SK-N-MC (cell line): ENCODE measurements around the gene CRABP2.

Experiments used
- DNase-seq: peaks from one replicate; pipeline ENCODE4 v3.0.0-alpha.2; 2011; ENCODE audit warnings: low read depth, low spot score
- H3K27ac ChIP-seq: fragments of 200-600 bp; sonication (generic); 2 replicates; pipeline ENCODE4 v1.5.1; 2016; ENCODE audit warnings: mixed run types
- H3K36me3 ChIP-seq: fragments of 200-600 bp; sonication (generic); 2 replicates; pipeline ENCODE4 v1.6.1; 2017; ENCODE audit warnings: antibody characterized with exemption, low read length, mixed read lengths; ENCODE audit not compliant: insufficient read depth
- H3K4me3 ChIP-seq: fragments of 200-600 bp; sonication (generic); 2 replicates; pipeline ENCODE4 v1.5.1; 2016
- H3K9ac ChIP-seq: fragments of 200-600 bp; sonication (generic); 2 replicates; pipeline ENCODE4 v1.8.0; 2017; ENCODE audit warnings: mixed run types, mixed read lengths; ENCODE audit not compliant: insufficient read length
- H3K9me3 ChIP-seq: fragments of 200-600 bp; sonication (generic); 2 replicates; pipeline ENCODE4 v1.6.1; 2017; ENCODE audit warnings: low read depth, mild to moderate bottlenecking, antibody characterized with exemption, low read length, moderate library complexity, mixed read lengths
- EZH2 ChIP-seq: fragments of 200-600 bp; sonication (generic); IDR thresholded peaks from one replicate; pipeline ENCODE4 v1.6.1; 2017; ENCODE audit warnings: antibody characterized with exemption
- FOXP2 ChIP-seq: optimal IDR thresholded peaks from 2 replicates; pipeline ENCODE3; 2011; ENCODE audit warnings: mild to moderate bottlenecking, moderate library complexity; ENCODE audit not compliant: insufficient read depth; ENCODE audit errors: extremely low read length, control extremely low read depth
- POLR2AphosphoS5 ChIP-seq: IDR thresholded peaks from 2 replicates; pipeline ENCODE4 v1.6.1; 2012; ENCODE audit warnings: mild to moderate bottlenecking, low read depth, low read length, borderline replicate concordance

Gene CRABP2

GRCh38 chr1:156664767-156665411 is 40.5 kb downstream of the CRABP2 start:
- H3K9ac ChIP-seq: no peak overlapping the region
- no peak overlapping the region for H3K4me3 ChIP-seq
- DNase-seq: no peak
- H3K36me3 ChIP-seq: no peaks in the 10 kb centered on the region
- no peaks in the 10 kb centered on the region for H3K9me3 ChIP-seq
- H3K27ac ChIP-seq: no peak overlapping the region
- TF ChIP-seq EZH2 (no peak), FOXP2 (no peak), POLR2AphosphoS5 (no peak)

- Histone ChIP-seq H3K4me3 (no peak overlapping the region), H3K36me3 (no peaks in the 10 kb centered on the region), H3K27ac (no peak overlapping the region), H3K9ac (no peak overlapping the region), H3K9me3 (no peaks in the 10 kb centered on the region)
- TF ChIP-seq FOXP2: no peak
- no peak for TF ChIP-seq EZH2
- TF ChIP-seq POLR2AphosphoS5: no peak
- no peak for DNase-seq
Observed at GRCh38 chr1:156664046-156664766, 41.2 kb downstream of the CRABP2 start.

GRCh38 chr1:156663178-156663577 is 42.2 kb downstream of the CRABP2 start:
- H3K9ac ChIP-seq: no peak overlapping the region
- H3K4me3 ChIP-seq: no peak overlapping the region
- no peaks in the 10 kb centered on the region for H3K9me3 ChIP-seq
- H3K27ac ChIP-seq: no peak overlapping the region
- H3K36me3 ChIP-seq: no peaks in the 10 kb centered on the region
- no peak for DNase-seq
- no peak for TF ChIP-seq EZH2
- TF ChIP-seq FOXP2: no peak
- TF ChIP-seq POLR2AphosphoS5: no peak

- no peak overlapping the region for H3K4me3 ChIP-seq
- H3K36me3 ChIP-seq: no peaks in the 10 kb centered on the region
- no peak overlapping the region for H3K27ac ChIP-seq
- H3K9me3 ChIP-seq: no peaks in the 10 kb centered on the region
- DNase-seq: no peak
- TF ChIP-seq POLR2AphosphoS5 (no peak), EZH2 (no peak), FOXP2 (no peak)
- H3K9ac ChIP-seq: no peak overlapping the region
Observed at GRCh38 chr1:156662800-156663055, 42.7 kb downstream of the CRABP2 start.

GRCh38 chr1:156662005-156662799 is 43.2 kb downstream of the CRABP2 start:
- no peaks in the 10 kb centered on the region for H3K36me3 ChIP-seq
- TF ChIP-seq EZH2 (no peak), FOXP2 (no peak), POLR2AphosphoS5 (no peak)
- H3K9ac ChIP-seq: no peak overlapping the region
- H3K4me3 ChIP-seq: no peak overlapping the region
- H3K9me3 ChIP-seq: no peaks in the 10 kb centered on the region
- no peak overlapping the region for H3K27ac ChIP-seq
- DNase-seq: no peak

GRCh38 chr1:156660752-156661112 is 44.7 kb downstream of the CRABP2 start:
- no peak overlapping the region for H3K27ac ChIP-seq
- no peak overlapping the region for H3K4me3 ChIP-seq
- no peak for TF ChIP-seq FOXP2
- no peak for TF ChIP-seq EZH2
- TF ChIP-seq POLR2AphosphoS5: no peak
- no peaks in the 10 kb centered on the region for H3K9me3 ChIP-seq
- no peak for DNase-seq
- no peak overlapping the region for H3K9ac ChIP-seq
- H3K36me3 ChIP-seq: no peaks in the 10 kb centered on the region

- H3K27ac ChIP-seq: no peak overlapping the region
- TF ChIP-seq POLR2AphosphoS5: no peak
- TF ChIP-seq EZH2: no peak
- no peak for TF ChIP-seq FOXP2
- no peaks in the 10 kb centered on the region for H3K9me3 ChIP-seq
- H3K9ac ChIP-seq: no peak overlapping the region
- DNase-seq: peak; percentile 32
- H3K36me3 ChIP-seq: no peaks in the 10 kb centered on the region
- H3K4me3 ChIP-seq: no peak overlapping the region
Observed at GRCh38 chr1:156659988-156660751, 45.2 kb downstream of the CRABP2 start.

- no peak overlapping the region for H3K4me3 ChIP-seq
- H3K9me3 ChIP-seq: no peaks in the 10 kb centered on the region
- no peak overlapping the region for H3K27ac ChIP-seq
- H3K9ac ChIP-seq: no peak overlapping the region
- TF ChIP-seq POLR2AphosphoS5: no peak
- no peak for TF ChIP-seq EZH2
- no peak for DNase-seq
- no peaks in the 10 kb centered on the region for H3K36me3 ChIP-seq
Observed at GRCh38 chr1:156659661-156659987, 45.8 kb downstream of the CRABP2 start.
